Measurements from ENCODE around the gene LRRC25.

Gene LRRC25

GRCh38 chr19:18435842-18436670, 38.6 kb upstream of the LRRC25 start:
- no peak for DNase-seq (ENCODE audit: low read depth)

GRCh38 chr19:18435178-18435841, 37.9 kb upstream of the LRRC25 start:
- DNase-seq (ENCODE audit: low read depth): no peak

- no peak for DNase-seq (ENCODE audit: low read depth)
Measured at GRCh38 chr19:18434411-18435175, 37.2 kb upstream of the LRRC25 start.

GRCh38 chr19:18433735-18434398, 36.4 kb upstream of the LRRC25 start:
- no peak for DNase-seq (ENCODE audit: low read depth)

- DNase-seq (ENCODE audit: low read depth): no peak
Measured at GRCh38 chr19:18433015-18433691, 35.7 kb upstream of the LRRC25 start.

GRCh38 chr19:18432275-18433014, 35.0 kb upstream of the LRRC25 start:
- no peak for DNase-seq (ENCODE audit: low read depth)

GRCh38 chr19:18431351-18432197, 34.2 kb upstream of the LRRC25 start:
- no peak for DNase-seq (ENCODE audit: low read depth)

GRCh38 chr19:18430417-18431144, 33.2 kb upstream of the LRRC25 start:
- DNase-seq (ENCODE audit: low read depth): no peak

GRCh38 chr19:18429717-18430416, 32.4 kb upstream of the LRRC25 start:
- no peak for DNase-seq (ENCODE audit: low read depth)

GRCh38 chr19:18428787-18429674, 31.6 kb upstream of the LRRC25 start:
- DNase-seq (ENCODE audit: low read depth): no peak

GRCh38 chr19:18428173-18428786, 30.9 kb upstream of the LRRC25 start:
- no peak for DNase-seq (ENCODE audit: low read depth)

- no peak for DNase-seq (ENCODE audit: low read depth)
Measured at GRCh38 chr19:18427743-18428113, 30.3 kb upstream of the LRRC25 start.

GRCh38 chr19:18427080-18427742, 29.8 kb upstream of the LRRC25 start:
- DNase-seq (ENCODE audit: low read depth): no peak

- DNase-seq (ENCODE audit: low read depth): no peak
Measured at GRCh38 chr19:18426416-18426767, 29.0 kb upstream of the LRRC25 start.

GRCh38 chr19:18425515-18426415, 28.3 kb upstream of the LRRC25 start:
- DNase-seq (ENCODE audit: low read depth): no peak

Data from GM04503 (cell line).